HTERT RPE-1 (cell line): ENCODE data around the gene SPPL3.
"Not testable (repeated sequence)": the region's sequence is repeated elsewhere in the genome, so short reads cannot be mapped to it uniquely, and the experiment has no call there.

ENCODE experiments used
- in situ Hi-C: fragments of 300-500 bp; cut with MboI; formaldehyde crosslinking; loops from 4 replicates; pipeline ENCODE4 v1.14.3; 2020; ENCODE audit warnings: low sequenced_read_pairs

The SPPL3 gene

DNA sequence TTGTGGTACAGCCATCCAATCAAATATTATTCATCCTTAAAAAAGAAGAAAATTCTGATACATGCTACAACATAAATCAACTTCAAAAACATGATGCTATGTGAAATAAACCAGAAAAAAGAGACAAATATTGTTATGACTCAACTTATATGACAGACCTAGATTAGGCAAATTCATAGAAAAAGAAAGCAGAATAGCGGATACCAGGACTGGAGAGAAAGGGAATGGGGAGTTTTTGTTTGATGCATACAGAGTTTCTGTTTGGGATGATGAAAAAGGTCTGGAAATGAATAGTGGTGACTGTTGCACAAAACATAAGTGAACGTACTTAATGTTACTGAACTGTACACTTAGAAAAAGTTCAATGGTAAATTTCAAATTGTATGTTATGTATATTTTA, 82.3 kb downstream of the SPPL3 start:
- in situ Hi-C loops: no loop called here

DNA sequence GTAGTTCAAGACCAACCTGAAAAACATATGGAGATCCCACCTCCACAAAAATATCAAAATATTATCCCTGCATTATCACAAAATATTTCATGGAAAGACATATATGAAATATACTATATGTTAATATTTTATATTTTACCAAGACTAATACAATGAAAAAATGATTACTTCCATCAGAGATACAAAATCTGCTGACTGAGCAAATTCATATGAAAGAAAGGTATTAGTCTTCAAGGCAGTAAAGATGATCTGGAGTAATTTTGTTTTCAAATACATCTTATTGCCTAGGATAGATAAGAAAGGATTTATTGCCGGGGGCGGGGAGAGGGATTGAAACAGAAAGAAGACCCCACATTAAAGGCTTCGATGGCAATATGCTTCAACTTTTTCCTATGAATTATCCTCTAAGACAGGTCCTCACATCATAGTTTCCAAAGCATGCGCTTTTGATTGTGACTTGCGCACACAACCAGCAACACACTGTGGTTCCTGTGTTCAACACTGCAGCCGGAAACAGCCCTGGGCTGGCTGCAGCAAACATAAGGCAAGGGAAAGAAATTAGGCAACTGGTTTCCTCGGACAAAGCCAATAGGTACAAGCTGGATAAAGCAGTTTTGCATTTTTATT, 83.2 kb downstream of the SPPL3 start:
- in situ Hi-C loops: no loop called here

DNA sequence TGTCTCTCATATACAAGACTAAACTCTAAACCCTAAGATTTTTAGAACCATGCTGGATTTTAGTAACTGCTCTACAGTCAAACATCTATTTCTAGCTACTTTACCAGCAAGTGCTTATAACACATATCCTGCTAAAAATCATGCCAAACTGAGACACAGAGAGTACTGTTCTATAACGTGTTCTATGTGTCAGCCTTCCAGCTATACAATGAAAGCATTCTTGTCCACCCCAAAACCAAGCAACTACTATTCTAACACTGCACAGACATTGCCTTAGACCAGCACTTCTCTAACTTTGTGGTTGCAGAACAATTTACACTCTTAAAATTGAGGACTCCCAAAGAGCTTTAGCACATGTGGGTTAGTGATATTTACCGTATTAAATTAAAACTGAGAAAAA, 85.7 kb downstream of the SPPL3 start:
- in situ Hi-C loops: no loop called here

DNA sequence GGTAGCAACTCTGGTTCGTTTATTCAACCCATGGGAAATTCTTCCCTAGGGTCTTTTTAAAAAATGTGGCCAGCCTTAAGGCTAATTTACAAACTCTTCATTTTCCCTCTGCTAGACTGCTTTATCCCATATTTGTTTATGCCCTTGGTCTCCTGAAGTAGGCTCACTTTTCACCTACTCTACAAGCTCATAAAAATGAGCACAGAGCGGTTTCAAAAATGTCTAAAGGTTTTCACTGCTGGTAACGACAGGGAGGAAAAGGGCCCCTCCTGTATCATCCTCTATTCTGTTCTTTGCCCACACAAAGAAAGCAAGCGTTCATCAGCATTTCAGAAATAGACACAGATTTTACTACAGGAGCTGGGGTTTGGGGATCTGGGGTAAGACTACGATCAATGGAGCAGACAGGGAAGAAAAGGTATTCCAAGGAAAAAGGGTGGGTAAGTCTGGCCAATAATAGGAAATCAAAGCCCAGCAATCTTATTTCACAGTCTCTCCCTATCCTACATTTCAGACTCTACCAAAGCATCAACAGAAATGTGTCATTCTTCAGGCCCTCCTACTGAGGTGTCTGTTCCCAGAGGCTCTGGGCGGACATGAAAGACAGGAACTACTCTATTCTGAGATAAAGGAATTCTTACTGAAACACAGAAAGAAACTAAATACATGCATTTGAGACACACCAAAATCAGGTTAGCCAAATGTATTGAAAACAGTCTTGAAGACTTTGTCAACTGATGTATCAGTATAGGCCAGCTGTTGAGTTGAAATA, 86.4 kb downstream of the SPPL3 start:
- in situ Hi-C loops: no loop called here

DNA sequence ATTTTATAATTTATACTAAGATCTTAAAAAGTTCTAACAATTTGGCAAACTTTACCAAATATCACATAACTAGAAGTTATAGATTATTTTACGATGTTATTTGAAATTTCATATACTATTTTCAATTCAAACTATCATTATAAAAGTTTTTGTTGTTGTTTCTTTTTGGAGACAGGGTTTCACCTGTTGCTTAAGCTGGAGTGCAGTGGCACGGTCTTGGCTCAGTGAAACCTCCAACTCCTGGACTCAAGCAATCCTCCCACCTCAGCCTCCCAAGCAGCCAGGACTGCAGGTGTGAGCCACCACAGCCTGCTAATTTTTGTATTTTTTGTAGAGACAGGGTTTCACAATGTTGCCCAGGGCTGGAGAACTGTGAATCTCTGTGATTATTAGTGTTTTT, 87.8 kb downstream of the SPPL3 start:
- in situ Hi-C loops: no loop called here

DNA sequence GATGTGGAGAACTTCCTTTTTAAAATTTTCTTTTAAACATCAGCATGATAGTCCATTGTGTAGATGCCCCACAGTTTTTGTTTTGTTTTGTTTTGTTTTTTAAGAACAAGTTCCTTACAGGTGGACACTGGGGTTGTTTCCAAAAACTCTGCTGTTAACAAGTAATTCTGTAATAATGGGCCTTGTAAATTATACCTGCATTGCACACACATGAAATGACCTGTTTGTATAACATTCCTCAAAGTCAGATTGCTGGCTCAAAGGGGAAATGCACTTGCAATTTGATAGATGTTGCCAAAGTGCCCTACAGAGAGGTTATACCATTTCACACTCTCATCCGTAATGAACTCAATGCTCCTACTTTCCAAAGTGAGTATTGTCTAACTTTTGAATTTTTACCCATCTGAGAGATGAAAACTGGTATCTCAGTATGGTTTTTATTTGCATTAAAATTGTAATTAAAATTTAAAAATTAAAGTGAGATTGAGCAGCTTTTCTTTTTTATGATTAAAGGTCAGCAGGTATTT, 89.2 kb downstream of the SPPL3 start:
- in situ Hi-C loops: no loop called here

DNA sequence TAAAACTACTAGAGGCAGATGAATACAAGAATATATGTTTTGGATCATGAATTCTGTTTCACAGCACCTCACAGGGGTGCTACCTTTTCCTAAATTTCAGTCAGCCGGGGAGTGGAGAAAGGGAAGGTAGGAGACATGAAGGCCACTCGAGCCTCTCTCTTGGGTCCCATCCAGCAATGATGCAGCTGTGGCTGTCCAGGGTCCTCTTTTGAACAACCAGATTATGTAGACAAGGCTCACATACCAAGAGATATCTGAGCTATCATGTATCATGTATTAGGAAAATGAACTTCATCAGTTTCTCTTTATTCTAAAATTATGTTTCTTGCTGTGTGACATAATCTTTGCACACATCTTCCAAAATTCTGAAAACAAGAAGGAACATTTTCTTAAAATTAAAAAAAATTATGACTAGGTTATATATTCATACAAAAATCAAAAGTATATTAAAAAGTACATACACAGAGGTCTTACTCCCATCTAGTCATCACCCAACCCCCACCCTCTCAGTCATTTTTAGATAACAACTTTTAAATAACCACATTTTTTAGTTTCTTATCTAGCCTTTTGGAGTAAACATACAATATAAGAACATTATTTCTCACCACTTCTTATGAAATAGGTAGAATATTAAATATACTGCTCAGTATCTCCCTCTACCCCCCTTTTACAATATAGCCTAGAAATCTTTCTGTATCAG, 89.8 kb downstream of the SPPL3 start:
- in situ Hi-C loops: no loop called here

DNA sequence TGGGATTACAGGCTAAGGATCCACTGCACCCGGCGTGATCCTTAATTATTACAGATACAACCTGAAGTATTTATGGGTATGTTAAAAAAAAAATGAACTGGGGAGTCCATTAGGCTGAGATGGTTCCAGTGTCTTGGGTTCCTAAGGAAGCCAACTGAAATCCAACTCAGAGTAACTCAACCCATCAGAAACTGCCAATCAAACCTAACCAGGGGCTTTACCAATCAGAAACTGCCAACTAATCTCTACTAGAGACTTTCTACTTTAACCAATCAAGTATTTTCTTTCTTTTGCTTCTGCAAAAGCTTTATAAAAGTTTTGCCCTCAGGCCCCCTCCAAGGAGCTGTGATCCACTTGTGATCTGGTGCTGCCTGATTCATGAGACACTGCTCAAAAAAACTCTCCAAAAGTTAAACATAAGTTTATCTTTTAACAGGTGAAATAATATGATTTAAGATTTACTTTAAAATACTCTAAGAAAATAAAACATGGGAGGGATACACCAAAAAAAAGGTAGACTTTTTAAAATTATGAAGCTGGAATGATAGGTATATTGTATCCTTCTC, 90.5 kb downstream of the SPPL3 start:
- in situ Hi-C loops: no loop called here

DNA sequence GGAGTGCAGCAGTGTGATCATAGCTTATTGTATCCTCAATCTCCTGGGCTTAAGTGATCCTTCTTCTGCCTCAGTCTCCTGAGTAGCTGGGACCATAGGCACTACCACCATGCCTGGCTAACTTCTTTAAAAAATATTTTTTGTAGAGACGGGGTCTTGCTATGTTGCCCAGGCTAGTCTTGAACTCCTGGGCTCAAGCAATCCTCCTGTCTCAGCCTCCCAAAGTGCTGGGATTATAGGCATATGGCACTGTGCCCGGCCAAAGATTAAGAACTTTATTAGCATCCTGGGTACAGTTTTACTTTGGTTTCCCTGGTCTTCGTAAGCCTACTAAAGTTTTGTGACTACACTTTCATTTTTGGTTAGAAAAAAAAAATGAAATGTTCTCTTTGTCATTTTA, 94.1 kb downstream of the SPPL3 start:
- in situ Hi-C loops: no loop called here

DNA sequence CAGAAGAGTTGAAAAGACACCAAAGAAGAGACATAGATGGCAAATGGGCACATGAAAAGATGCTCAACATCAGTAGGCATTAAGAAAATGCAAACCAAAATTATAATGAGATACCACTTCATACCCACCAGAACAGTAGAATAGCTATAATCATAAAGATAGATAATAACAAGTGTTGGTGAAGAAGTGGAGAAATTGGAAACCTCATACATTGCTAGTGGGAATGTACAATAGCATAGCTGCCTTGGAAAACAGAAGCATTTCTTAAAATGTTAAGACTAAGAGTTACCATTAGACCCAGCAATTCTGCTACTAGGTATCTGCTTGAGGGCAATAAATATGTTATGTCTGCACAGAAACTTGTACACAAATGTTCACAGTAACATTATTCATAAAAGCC, 99.7 kb downstream of the SPPL3 start:
- in situ Hi-C loops: no loop called here

DNA sequence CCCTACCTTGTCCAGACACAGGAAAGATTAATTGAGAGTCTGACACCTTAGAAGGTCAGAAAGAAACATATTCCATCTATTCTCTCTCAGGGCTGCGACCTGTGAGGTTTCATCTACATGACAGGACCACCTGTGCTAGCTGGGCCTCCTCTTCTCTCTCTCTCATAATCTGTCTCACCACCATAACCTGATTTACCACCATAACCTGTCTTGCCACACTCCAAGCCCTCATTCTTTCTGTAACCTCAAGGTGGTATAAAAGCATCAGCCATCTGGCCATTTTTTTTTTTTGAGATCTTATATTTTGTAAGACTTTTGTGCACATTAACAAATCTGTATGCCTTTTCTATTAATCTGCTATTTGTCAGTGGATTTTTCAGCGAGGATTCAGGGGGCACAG, 103.0 kb downstream of the SPPL3 start:
- in situ Hi-C loops: no loop called here

DNA sequence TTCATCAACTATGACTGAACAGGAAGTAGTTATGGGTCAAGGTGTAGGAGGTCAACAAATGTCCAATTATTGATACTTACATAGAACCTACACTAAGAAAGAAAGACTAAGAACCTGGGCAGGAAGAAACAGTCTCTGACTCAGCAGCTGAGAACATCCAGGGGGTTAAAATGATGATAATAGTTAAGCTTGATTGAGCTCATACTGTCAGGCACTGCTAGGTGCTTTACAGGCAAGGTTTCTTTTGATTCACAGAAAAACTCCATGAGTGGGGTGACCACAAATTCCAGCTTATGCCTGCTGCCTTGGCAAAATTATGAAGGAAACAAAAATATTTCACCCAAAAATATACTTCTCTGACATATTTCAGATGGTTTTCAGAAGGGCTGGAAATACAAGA, 103.5 kb downstream of the SPPL3 start:
- in situ Hi-C loops: no loop called here

DNA sequence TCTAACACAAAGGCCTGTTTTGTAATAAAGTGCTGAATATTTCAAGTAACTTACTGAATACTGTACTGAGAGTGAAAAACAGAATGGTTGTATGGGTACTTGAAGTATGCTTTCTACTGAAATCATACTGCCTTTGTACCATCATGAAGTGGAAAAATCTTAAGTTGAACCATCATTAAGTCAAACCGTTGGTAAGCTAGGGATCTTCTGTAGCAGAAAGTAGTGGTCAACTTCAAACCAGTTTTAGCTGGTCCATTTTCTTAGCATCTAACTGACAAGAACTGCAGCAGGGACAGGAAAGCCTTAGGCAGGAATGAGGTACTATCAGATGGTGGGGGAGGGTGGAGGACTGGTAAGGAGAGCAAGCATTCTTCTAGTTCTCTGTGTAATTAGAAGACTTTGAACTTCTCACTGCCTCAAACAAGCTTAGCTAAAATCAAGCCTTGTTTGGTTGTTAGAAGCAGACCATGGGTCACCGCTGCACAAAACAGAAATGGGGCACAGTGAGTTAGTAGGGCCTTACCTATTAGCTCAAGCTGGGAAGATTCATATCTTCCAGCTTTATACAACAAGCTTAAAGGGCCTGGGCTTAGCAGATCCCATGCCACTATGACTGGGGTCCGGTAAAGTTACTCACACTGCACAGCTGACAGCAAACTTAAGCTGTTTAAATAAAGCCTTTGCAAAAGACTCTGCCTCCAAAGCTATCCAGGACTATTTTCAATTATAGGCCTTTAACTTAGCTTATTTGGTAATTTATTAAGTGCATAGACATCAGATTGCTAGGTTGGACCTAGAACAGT, 104.7 kb downstream of the SPPL3 start:
- in situ Hi-C loops: no loop called here

DNA sequence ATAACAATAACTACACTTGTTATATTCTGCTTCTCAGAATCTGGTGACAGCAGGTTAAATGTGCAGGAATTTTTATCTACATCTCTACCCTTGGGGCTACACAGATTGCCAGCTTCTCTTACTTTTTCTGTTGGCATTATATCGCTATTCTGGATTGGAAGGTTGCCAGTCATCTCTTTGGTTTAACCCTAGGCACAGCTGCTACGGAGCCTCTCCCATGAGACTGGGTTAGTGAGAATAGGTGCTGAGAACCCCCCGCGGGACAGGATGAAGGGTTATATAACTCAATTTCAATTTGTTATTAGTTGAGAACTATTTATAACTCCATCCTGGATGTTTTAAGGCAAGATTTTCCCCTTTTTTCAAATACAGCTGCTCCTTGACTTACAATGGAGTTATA, 105.5 kb downstream of the SPPL3 start:
- in situ Hi-C loops: no loop called here

DNA sequence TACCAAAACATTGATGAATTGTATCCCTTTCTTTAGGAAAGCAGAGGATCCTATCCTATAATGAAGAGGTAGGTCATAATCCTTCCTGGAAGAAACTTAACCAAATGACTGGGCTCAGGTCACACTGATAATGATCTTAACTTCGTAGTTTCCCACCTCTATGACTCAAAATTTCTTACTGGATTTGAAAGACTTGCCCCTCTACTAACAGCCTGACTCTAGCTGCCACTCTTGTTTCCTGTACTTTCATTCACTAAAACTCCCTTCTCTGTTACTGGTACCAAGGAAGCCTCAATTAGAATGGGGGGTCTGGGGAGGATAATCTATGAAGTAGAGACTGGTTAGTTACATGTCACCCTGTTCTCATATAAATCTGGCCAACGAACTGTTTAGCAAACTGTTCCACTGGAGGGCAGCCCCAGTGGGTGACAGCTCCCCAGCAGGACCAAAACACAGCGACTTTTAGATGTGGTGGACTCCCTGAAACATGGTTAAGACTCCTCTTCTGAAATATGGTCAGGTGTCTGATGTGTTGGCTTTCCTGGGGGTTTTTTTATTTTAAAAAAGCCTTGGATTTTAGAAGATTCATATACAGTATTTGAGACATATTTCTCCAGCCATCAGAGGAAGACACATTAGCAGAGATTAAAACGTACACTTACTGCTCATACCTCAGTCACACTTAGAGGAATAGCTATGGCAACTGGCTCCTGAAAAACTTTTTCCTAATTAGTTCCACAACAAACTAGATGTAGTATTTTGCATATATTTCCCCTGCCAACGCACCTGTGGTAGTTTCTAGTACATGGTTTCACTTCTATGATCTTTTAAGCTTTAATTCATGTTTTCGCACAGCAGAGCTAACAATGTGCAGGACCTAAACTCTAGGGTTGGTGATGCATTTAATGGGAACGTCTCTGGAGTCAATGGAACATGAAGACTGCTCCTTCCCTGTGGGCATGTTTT, 106.2 kb downstream of the SPPL3 start:
- in situ Hi-C loops: no loop called here

DNA sequence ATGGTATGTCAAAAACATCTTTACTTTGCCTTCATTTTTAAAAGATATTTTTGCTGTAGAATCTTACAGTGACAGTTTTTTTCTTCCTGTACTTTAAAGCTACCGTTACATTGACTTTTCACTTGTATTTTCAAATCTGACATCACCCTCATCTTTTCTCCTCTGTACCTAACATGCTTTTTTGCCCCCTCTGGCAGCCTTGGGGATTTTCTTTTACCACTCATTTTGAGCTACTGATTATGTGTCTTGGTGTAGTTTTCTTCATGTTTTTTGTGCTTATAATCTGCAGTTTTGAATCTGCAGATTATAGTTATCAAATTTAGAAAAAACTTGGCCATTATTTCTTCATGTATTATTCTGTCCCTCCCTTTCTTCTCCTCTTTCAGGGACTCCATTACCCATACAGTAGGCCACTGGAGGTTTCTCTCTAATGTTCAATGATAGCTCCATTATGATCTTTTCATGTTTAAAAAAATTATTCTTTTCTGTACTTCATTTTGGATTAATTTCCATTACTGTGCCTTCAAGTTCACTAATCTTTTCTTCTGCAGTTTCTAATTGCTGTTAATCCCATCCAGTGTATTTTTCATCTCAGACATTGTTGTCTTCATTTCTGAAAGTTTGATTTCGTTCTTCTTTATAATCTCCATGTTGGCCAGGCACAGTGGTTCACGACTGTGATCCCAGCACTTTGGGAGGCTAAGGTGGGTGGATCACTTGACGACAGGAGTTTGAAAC, 108.5 kb downstream of the SPPL3 start:
- in situ Hi-C loops: no loop called here

DNA sequence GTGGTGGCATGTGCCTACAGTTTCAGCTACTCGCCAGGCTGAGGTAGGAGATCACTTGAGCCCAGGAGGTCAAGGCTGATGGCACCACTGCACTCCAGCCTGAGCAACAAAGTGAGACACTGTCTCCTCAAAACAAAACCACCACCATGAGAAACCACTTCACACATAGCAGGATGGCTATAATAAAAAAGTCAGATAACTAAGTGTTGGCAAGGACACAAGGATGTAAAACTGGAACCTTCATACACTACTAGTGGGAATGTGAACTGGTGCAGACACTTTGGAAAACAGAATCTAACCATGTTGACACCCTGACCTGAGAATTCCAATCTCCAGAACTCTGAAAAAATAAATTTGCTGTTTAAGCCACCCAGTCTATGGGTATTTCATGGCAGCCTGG, 110.8 kb downstream of the SPPL3 start:
- in situ Hi-C loops: no loop called here

DNA sequence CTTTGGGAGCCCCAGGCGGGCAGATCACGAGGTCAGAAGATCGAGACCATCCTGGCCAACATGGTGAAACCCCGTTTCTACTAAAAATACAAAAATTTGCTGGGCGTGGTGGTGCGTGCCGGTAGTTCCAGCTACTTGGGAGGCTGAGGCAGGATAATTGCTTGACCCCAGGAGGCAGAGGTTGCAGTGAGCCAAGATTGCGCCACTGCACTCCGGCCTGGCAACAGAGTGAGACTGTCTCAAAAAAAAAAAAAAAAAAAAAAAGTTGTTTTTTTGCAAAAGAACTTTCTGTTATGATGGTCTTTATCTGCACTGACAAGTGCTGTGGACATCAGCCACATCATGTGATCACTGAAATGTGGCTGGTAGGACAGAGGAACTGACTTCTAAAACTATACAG, 111.7 kb downstream of the SPPL3 start:
- in situ Hi-C loops: not testable (repeated sequence)

DNA sequence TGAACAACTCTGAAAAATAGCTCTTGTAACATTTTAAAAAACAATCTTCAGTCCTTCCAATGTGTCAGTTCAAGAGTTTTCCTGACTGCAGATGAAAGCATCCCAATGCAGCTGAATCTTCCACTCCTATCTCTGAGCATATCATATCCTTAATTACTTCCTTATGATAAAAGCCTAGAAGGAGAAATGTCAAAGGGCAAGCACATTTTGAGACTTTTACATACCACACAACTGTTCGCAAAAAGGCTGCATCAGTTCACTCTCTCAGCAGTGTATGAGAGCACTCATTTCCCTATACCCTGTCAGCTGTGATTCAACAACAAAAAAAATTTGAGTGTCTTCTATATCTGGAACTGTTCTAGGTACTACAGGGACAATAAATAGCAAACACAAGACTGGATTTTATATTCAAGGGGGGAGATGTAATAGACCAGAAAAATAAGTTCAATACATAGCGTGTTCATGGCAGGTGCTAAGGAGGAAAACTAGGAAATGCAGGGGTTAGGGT, 112.4 kb downstream of the SPPL3 start:
- in situ Hi-C loops: no loop called here
